HG02870 (cell line): ENCODE measurements around the gene TMEM131L.
"Not testable (repeated sequence)": the region's sequence is repeated elsewhere in the genome, so short reads cannot be mapped to it uniquely, and the experiment has no call there.

ENCODE experiments used
- ATAC-seq: cut with Tn5 transposase; IDR thresholded peaks from one replicate; pipeline ENCODE4 v1.9.1; 2021; ENCODE audit warnings: mild to moderate bottlenecking, moderate library complexity; ENCODE audit not compliant: unreplicated experiment

TMEM131L gene

GRCh38 chr4:153535772-153536513, 69.8 kb downstream of the TMEM131L start:
- no peak for ATAC-seq

GRCh38 chr4:153537493-153537960, 71.4 kb downstream of the TMEM131L start:
- ATAC-seq = no peak

- no peak for ATAC-seq
Observed at GRCh38 chr4:153538487-153539357, 72.6 kb downstream of the TMEM131L start.

GRCh38 chr4:153539422-153539821, 73.3 kb downstream of the TMEM131L start:
- no peak for ATAC-seq

DNA sequence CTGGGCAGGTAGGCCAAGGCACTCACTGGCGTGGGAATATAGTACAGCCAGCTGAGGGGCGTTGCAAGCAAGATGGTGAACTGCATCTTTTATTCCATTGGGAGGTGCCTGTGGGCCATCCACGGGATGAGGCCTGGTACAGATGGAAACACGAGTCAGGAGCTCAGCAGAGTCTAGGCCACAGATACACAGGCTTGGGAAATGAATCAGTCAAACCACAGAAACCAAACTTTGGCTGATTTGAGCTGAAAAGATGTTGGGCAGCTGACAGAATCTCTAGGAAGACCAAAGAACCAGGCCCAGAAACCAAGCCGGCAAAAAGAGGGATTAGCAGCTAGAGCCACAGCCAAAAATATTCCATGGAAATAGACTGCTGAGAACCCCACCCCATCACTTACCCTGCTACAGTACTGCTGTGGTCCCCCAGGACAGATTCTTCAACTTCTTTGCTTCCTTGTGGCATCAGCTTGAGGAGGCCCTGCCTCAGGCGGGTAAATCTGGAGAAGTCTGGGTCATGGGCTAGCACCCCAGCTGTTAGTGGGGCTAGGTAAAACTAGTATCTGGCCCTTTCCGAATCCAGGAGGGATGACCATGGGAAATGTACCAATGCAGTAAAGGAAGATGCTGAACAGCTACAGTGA, 75.4 kb downstream of the TMEM131L start:
- peak; percentile 60 for ATAC-seq

GRCh38 chr4:153542131-153542530, 76.0 kb downstream of the TMEM131L start:
- no peak for ATAC-seq

- no peak for ATAC-seq
Observed at GRCh38 chr4:153542834-153543233, 76.7 kb downstream of the TMEM131L start.

GRCh38 chr4:153543351-153543750, 77.2 kb downstream of the TMEM131L start:
- ATAC-seq = no peak

DNA sequence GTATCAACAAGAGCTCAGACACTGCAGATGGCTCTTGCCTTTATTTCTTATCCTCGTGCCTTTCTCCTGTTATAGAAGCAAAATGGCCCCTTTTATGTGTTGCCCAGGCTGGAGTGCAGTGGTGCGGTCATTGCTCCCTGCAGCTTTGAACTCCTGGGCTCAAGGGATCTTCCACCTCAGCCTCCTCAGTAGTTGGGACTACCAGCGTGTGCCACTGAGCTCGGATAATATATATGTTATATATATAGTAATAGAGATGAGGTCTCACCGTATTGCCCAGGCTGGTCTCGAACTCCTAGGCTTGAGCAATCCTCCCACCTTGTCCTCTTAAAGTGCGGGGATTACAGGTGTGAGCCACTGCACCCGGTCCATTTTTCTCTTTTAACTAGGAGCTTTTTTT, 79.7 kb downstream of the TMEM131L start:
- no peak for ATAC-seq

DNA sequence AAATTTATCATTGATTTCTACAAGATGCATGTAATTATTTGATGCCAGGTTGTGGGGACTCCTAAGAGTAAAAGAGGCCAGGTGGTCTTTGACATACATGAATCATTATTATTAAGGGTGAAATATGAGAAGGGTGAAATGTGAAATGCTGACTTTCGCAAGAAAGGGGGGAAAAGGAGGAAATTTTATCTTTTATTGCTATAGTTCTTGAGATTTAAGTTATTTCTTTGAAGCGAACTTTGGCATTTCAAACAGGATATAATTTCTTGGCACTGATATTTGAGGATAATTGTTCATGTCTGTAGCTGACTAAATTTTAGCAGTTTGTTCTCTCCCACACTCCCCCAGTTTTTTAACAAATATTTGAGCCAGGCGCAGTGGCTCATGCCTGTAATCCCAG, 80.1 kb downstream of the TMEM131L start:
- no peak for ATAC-seq

DNA sequence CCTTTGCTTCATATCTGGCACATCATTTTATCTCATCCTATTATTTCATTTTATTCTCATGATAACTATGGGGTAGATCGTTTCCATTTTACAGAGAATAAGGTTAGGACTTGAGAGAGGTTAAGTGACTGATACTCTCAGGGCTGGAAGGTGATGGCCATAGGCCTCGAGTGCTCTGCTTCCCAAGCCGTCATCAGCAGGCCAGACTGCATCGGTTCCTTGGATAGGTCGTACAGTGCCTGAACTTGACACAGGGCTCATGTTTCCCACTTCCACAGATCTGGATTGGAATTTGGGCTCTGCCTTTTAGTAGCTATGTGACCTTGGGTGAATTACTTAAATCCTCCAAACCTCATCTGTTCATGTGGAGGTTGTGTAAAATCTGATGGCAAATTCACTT, 81.4 kb downstream of the TMEM131L start:
- ATAC-seq = no peak

DNA sequence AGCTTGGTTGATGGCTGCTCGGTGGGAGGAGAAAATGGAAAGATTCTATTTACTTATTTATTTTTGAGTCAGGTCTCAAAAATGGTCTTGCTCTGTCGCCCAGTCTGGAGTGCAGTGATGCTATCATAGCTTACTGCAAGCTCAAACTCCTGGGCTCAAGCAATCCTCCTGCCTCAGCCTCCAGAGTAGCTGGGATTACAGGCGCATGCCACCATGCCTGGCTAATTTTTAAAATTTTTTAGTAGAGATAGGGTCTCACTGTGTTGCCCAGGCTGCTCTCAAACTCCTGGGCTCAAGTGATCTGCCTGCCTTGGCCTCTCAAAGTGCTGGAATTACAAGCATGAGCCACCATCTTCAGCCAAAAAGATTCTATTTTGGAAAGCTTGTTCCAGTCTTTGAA, 82.7 kb downstream of the TMEM131L start:
- ATAC-seq = not testable (repeated sequence)

GRCh38 chr4:153549405-153549804, 83.2 kb downstream of the TMEM131L start:
- peak; percentile 81 for ATAC-seq

GRCh38 chr4:153553155-153553818, 87.1 kb downstream of the TMEM131L start:
- ATAC-seq = no peak

- ATAC-seq = no peak
Observed at GRCh38 chr4:153553819-153554170, 87.6 kb downstream of the TMEM131L start.

DNA sequence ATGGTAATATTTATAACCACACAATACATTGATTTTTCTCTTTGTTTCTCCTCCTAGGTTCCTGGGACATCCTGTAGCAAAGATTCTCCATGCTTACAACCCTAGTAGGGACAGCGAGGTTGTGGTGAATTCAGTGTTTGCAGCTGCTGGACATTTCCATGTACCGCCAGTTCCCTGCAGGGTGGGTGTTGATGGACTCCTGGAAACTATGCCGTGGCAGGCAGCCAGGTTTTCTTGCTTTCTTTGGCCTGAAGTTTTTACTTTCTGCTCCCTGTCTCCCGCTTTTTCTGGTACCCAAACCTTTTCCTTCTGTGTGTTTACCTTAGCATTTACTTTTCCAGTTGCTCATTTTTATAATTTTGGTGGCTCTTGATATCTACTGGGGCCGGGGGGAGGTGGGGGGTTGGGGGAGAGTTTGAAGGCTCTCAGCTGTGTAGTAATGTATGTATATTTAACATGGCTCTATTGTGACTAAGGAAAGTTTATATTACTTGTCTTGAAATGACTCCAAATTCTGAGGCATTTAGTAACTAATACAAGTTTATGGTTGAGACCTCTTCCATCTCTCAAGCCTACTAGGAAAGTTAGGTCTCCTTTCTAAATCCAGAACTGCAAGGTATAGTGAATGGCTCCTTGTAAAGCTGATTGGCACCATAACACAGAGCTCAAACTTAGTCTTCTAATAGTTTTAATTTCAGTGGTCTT, 89.7 kb downstream of the TMEM131L start:
- no peak for ATAC-seq

- ATAC-seq = no peak
Observed at GRCh38 chr4:153556435-153556815, 90.3 kb downstream of the TMEM131L start.

DNA sequence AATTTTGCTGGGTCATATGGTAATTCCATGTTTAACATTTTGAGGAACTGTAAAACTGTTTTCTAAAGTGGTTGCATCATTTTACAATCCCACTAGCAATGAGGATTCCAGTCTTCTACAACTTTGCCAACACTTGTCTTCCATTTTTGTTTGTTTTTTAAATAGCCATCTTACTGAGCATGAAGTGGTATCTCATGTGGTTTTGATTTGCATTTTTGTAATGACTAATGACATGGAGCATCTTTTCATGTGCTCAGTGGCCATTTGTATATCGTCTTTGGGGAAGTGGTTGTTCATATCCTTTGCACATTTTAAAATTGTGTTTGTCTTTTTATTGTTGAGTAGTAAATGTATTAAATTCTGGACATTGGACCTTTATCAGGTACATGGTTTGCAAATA, 94.7 kb downstream of the TMEM131L start:
- peak; percentile 65 for ATAC-seq

DNA sequence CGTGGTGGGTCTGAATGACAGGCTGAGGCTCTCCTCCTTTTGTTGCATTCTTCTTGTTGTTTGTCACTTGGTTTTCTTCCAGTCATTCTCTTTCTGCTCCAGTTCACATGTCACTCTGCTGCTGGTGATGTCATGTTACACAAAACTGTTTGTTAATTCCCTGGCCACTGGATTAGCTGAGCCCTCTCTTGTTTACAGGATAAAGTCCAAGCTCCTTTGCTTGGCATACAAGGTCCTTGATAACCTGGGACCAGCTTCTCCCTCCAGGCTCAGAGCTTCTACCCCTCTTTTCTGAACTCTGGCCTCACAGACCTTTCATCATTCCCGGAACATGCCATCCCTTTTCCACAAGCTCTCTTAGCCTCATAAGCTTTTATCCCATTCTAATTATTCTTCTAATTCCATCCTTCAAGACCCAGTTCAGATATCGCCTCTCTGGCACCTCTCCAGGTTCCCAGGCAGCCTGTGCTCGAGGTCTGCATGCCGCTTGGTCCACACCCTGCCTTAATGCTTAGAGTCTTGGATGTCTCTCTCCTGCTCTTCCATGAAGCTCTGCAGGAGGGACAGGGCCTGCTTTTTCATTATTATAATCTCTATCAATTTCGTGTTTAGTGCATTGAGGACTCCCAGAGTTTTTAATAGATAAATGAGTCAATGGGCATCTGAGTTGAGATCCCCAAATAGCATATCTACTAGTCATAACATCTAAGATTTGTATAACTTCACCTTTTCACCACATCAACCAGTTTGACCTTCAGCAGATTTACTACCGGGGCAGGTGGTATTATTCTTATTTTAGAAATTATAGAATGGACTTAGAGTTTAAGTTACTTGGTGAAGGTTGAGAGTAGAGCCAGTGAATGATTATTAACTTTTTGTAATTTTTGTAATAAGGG, 98.7 kb downstream of the TMEM131L start:
- ATAC-seq = no peak
